ENCODE measurements around the gene ORM2.
"Not testable (repeated sequence)": the region's sequence is repeated elsewhere in the genome, so short reads cannot be mapped to it uniquely, and the experiment has no call there.

GRCh38 chr9:114323849-114324248, 5.8 kb upstream of the ORM2 start:
- TF ChIP-seq CTCF (IDR thresholded peaks at IDR 0.05 in 2 of 3, conservative IDR thresholded peaks at IDR 0.05 in 1 of 3; ENCODE audit: insufficient read depth in 2 of 3, low read depth in 1 of 3, low read length in 3 of 3); EGR1 (conservative IDR thresholded peaks at IDR 0.05); EP300 (IDR thresholded peaks at IDR 0.05; ENCODE audit: low read length); KAT7 (CRISPR knock-in tag; IDR thresholded peaks at IDR 0.05; ENCODE audit: borderline replicate concordance); SMAD1 (IDR thresholded peaks at IDR 0.05; ENCODE audit: low read depth, low read length, partially characterized antibody): not testable (repeated sequence)

Data from K562 (cell line).